GM12873 (cell line): ENCODE data around the gene GOLGB1.

Experiments used
- CTCF ChIP-seq: IDR thresholded peaks from 2 replicates; pipeline ENCODE4 v1.5.1; 2012; ENCODE audit warnings: low read depth, mild to moderate bottlenecking, moderate library complexity, low read length, control low read depth; ENCODE audit not compliant: insufficient read depth; ENCODE audit errors: missing control alignments

The GOLGB1 gene

GRCh38 chr3:121698901-121699300 is 50.6 kb downstream of the GOLGB1 start:
- no peak for TF ChIP-seq CTCF

- no peak for TF ChIP-seq CTCF
Measured at GRCh38 chr3:121698476-121698875, 51.1 kb downstream of the GOLGB1 start.

DNA sequence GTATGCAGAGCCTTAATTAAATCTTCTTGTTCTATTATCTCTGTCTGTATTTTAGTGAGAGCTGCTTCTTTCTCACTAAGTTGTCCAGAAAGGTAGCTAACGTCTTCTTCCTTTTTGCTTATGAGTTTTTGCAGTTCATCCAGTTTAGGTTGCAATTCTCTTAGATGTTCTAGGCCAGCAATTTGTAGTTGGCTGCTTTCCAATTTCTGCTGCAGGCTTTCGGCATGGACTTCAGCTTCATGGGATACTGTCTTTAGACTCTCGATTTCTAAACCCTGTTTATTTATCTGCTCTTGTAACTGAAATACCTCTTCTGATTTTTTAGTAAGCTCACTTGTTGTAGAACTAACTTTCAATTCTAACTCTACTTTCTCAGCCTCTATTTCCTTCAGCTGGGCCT is 53.4 kb downstream of the GOLGB1 start:
- TF ChIP-seq CTCF, result no peak

DNA sequence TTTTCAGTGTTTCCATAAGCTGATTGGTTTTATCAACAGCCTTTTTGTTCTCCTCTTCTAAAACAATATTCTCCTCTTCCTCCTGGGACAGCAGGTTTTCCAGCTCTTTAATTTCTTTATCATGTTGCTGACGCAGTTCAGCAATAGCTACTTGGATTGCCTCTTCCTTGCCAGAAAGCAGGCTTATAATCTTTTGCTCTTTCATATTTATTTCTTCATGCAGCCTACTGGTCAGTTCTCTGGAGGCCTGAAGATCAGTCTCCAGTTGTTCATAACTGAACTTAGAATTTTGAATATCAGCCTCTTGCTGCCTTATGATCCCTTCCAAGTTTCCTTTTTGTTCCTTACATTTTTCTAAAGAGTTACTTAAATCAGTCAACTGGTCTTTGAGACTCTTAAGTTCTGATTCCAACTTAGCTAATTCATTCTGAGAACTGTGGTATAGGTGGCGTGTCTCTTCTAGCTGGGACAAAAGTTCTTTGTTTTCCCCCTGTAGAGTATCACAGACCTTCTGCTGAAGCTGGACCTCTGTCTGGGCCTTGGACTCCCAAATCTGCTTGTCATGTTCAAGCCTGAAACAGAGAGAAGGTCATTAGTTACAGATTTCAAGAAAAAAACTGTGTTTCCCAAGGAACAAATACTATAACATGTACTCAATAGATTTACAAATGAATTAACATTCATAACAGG is 57.4 kb downstream of the GOLGB1 start:
- TF ChIP-seq CTCF, result no peak

GRCh38 chr3:121690777-121691405 is 58.6 kb downstream of the GOLGB1 start:
- TF ChIP-seq CTCF, result no peak

- no peak for TF ChIP-seq CTCF
Measured at GRCh38 chr3:121681792-121682191, 67.7 kb downstream of the GOLGB1 start.

DNA sequence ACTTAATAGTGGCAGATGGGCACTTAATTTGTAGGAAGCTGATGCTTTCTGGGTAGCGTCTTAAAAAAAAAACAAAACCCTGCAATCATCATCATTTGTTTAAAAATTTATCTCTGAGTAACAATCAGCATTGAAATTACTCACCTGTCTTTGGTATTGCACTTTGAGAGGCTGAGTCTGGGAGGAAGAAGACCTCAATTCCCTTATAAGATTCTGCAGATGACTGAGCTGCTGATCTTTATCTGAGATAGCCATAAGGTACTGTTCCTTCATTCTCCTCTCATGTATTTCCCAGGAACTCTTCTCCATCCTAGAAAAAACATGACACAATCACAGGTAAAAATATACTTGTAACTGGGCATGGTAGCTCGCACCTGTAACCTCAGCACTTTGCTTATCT is 72.4 kb downstream of the GOLGB1 start:
- no peak for TF ChIP-seq CTCF
